HL-60 (cell line): ENCODE measurements around the gene PPP1R1B.

Source experiments
- DNase-seq, 2 experiments: peaks; one replicate each; pipeline ENCODE4 v3.0.0-alpha.2; 2010 to 2020; ENCODE audit warnings: low read depth in 1 of 2, low spot score in 1 of 2
- H3K27ac ChIP-seq: fragments of 250-450 bp; sonication (Bioruptor Pico); replicated peaks from 2 replicates; pipeline ENCODE4 v1.5.1; 2020; ENCODE audit warnings: mild to moderate bottlenecking, moderate library complexity
- H3K27me3 ChIP-seq: fragments of 250-450 bp; sonication (Bioruptor Pico); 2 replicates; pipeline ENCODE4 v1.5.1; 2021; ENCODE audit warnings: mild to moderate bottlenecking, moderate library complexity; ENCODE audit not compliant: insufficient read depth, poor library complexity, severe bottlenecking
- H3K4me3 ChIP-seq: replicated peaks from 2 replicates; pipeline ENCODE4 v1.5.1; 2011; ENCODE audit warnings: mild to moderate bottlenecking, control low read depth, low read length; ENCODE audit not compliant: insufficient read depth
- CTCF ChIP-seq: IDR thresholded peaks from one replicate; pipeline ENCODE4 v1.5.1; 2011; ENCODE audit warnings: low read length, control low read depth, inconsistent platforms; ENCODE audit not compliant: insufficient read depth
- GABPA ChIP-seq: IDR thresholded peaks from 2 replicates; pipeline ENCODE4 v1.6.1; 2012; ENCODE audit warnings: low read depth
- POLR2AphosphoS5 ChIP-seq: IDR thresholded peaks from 2 replicates; pipeline ENCODE4 v1.6.1; 2012; ENCODE audit warnings: low read depth
- REST ChIP-seq: IDR thresholded peaks from 2 replicates; pipeline ENCODE4 v1.6.1; 2012; ENCODE audit warnings: low read depth; ENCODE audit not compliant: insufficient replicate concordance
- SPI1 ChIP-seq: IDR thresholded peaks from 2 replicates; pipeline ENCODE4 v1.6.1; 2012; ENCODE audit warnings: low read depth, mild to moderate bottlenecking, borderline replicate concordance

PPP1R1B gene

GRCh38 chr17:39598047-39598481, 28.7 kb upstream of the PPP1R1B start:
- no peak overlapping the region for H3K4me3 ChIP-seq
- DNase-seq = no peak
- H3K27ac ChIP-seq = no peak overlapping the region
- TF ChIP-seq CTCF (no peak), REST (no peak), GABPA (no peak), SPI1 (no peak), POLR2AphosphoS5 (no peak)
- H3K27me3 ChIP-seq = peaks cover 81% of the 10 kb centered on the region

- Histone ChIP-seq H3K27ac (no peak overlapping the region), H3K4me3 (no peak overlapping the region), H3K27me3 (peaks cover 87% of the 10 kb centered on the region)
- TF ChIP-seq GABPA (no peak), POLR2AphosphoS5 (no peak), CTCF (no peak), SPI1 (no peak)
- no peak for DNase-seq
Observed at GRCh38 chr17:39598630-39599003, 28.1 kb upstream of the PPP1R1B start.

GRCh38 chr17:39599004-39599664, 27.6 kb upstream of the PPP1R1B start:
- H3K27me3 ChIP-seq = peaks cover 92% of the 10 kb centered on the region
- no peak for TF ChIP-seq REST
- no peak for TF ChIP-seq GABPA
- no peak for TF ChIP-seq CTCF
- TF ChIP-seq POLR2AphosphoS5 = no peak
- no peak for DNase-seq
- H3K4me3 ChIP-seq = no peak overlapping the region
- no peak overlapping the region for H3K27ac ChIP-seq

- Histone ChIP-seq H3K27ac (no peak overlapping the region), H3K27me3 (peaks cover 90% of the 10 kb centered on the region), H3K4me3 (no peak overlapping the region)
- TF ChIP-seq POLR2AphosphoS5 = no peak
- DNase-seq = no peak
Observed at GRCh38 chr17:39599665-39600231, 27.0 kb upstream of the PPP1R1B start.
